K562 (cell line): ENCODE measurements around the gene IFI30. TPM values are rescaled to one million over a fixed set of nuclear protein-coding genes. Genes with fewer than 3 reads are reported as not detected.

Source experiments
- ATAC-seq: fragments of 200-7000 bp; cut with Tn5 transposase; 3 replicates; pipeline ENCODE4 v1.9.1; 2020; ENCODE audit warnings: moderate library complexity
- BruUV-seq: library from RNA; stranded (reverse); fragments of 400-500 nt; replicated peaks from 2 replicates; lab custom pipeline; 2021; lab: Mats Ljungman, UMichigan
- CTCF ChIA-PET: fragments of 300-600 bp; formaldehyde crosslinking; extraction: SDS; loops from one replicate; lab custom pipeline; 2021; ENCODE audit warnings: low intra/inter-chr PET ratio; lab: Yijun Ruan, JAX
- POLR2A ChIA-PET: fragments of 300-600, 350-650 bp; sonication (Branson Sonifier 250); formaldehyde crosslinking; extraction: SDS; loops from one replicate; lab custom pipeline; 2021; ENCODE audit warnings: antibody characterized with exemption, inconsistent platforms; lab: Yijun Ruan, JAX
- DNase-seq, 4 experiments: peaks; one replicate each; pipeline versions ENCODE4 v3.0.0 to v3.0.0-alpha.2; 2011 to 2018; ENCODE audit warnings: low spot score in 3 of 4, mixed read lengths in 3 of 4; ENCODE audit errors: extremely low read depth in 1 of 4
- FAIRE-seq: peaks from 2 replicates; lab custom pipeline; 2011; peaks lifted over from hg19 to GRCh38; lab: Jason Lieb, UNC
- H2AFZ ChIP-seq: 2 replicates; pipeline ENCODE4 v1.6.0; 2011; ENCODE audit warnings: low read depth, low read length, control low read depth, inconsistent platforms
- H3K27ac ChIP-seq: fragments of 200-600 bp; 3 replicates; pipeline ENCODE4 v1.8.0; 2011; ENCODE audit warnings: low read depth, mild to moderate bottlenecking, control low read depth, inconsistent platforms, low read length, moderate library complexity, mixed read lengths; ENCODE audit errors: extremely low read depth
- H3K27me3 ChIP-seq, 2 experiments: fragments of 300-600 bp in 1 of 2; 2 replicates in 1 of 2; 3 replicates in 1 of 2; pipeline versions ENCODE4 v1.6.0 to v1.8.0; 2011; ENCODE audit warnings: inconsistent platforms in 2 of 2, low read length in 2 of 2, mild to moderate bottlenecking in 1 of 2, mixed read lengths in 1 of 2, moderate library complexity in 1 of 2; ENCODE audit not compliant: control insufficient read depth in 2 of 2, insufficient read depth in 2 of 2
- H3K36me3 ChIP-seq: fragments of 300-600 bp; 3 replicates; pipeline ENCODE4 v1.8.0; 2011; ENCODE audit warnings: mild to moderate bottlenecking, low read length, inconsistent platforms; ENCODE audit not compliant: control insufficient read depth, insufficient read depth
- H3K4me1 ChIP-seq, 2 experiments: fragments of 200-600 bp in 1 of 2; replicated peaks in 1 of 2; 2 replicates in 1 of 2; 3 replicates in 1 of 2; pipeline versions ENCODE4 v1.5.1 to v1.8.0; 2011; ENCODE audit warnings: inconsistent platforms in 2 of 2, low read length in 2 of 2, mild to moderate bottlenecking in 1 of 2, mixed read lengths in 1 of 2, moderate library complexity in 1 of 2; ENCODE audit not compliant: control insufficient read depth in 2 of 2, insufficient read depth in 2 of 2
- H3K4me2 ChIP-seq: 2 replicates; pipeline ENCODE4 v1.6.1; 2011; ENCODE audit warnings: low read length, control low read depth, inconsistent platforms, mixed read lengths; ENCODE audit not compliant: insufficient read depth
- H3K4me3 ChIP-seq: fragments of 200-600 bp; sonication (generic), shearing (Covaris generic); 2 replicates; pipeline ENCODE4 v1.5.1; 2016; ENCODE audit warnings: control low read depth, inconsistent platforms
- H3K79me2 ChIP-seq: fragments of 200-600 bp; 3 replicates; pipeline ENCODE4 v1.8.0; 2011; ENCODE audit warnings: low read length, inconsistent platforms; ENCODE audit not compliant: control insufficient read depth, insufficient read depth
- H3K9ac ChIP-seq, 2 experiments: 2 replicates each; pipeline versions ENCODE4 v1.6.0 to v1.6.1; 2011; ENCODE audit warnings: low read depth in 2 of 2, low read length in 2 of 2, control low read depth in 1 of 2, inconsistent platforms in 1 of 2, mild to moderate bottlenecking in 1 of 2, mixed read lengths in 1 of 2; ENCODE audit not compliant: insufficient read depth in 1 of 2
- H3K9me1 ChIP-seq: one replicate; pipeline ENCODE4 v1.6.0; 2011; ENCODE audit warnings: inconsistent platforms, mild to moderate bottlenecking, low read length, moderate library complexity; ENCODE audit not compliant: control insufficient read depth, insufficient read depth
- H3K9me3 ChIP-seq: replicated peaks from 2 replicates; pipeline ENCODE4 v1.5.1; 2011; ENCODE audit warnings: low read depth, low read length, inconsistent platforms; ENCODE audit not compliant: control insufficient read depth, insufficient read depth
- H4K20me1 ChIP-seq: replicated peaks from 2 replicates; pipeline ENCODE4 v1.6.1; 2011; ENCODE audit warnings: low read length, inconsistent platforms, mixed read lengths; ENCODE audit not compliant: control insufficient read depth, insufficient read depth
- EP300 ChIP-seq: IDR thresholded peaks from 2 replicates; pipeline ENCODE4 v1.6.1; 2012; ENCODE audit warnings: low read length, improper control_type of control experiment
- IRF9 ChIP-seq: fragments of 450-650 bp; IDR thresholded peaks from 2 replicates; pipeline ENCODE4 v1.6.1; 2016; ENCODE audit warnings: missing biosample characterization, missing genetic modification characterization
- KLF1 ChIP-seq: fragments of 450-650 bp; IDR thresholded peaks from 2 replicates; pipeline ENCODE4 v1.6.1; 2016; ENCODE audit warnings: missing genetic modification characterization, missing compliant biosample characterization
- MYNN ChIP-seq, 2 experiments: sonication (generic); formaldehyde crosslinking in 1 of 2; IDR thresholded peaks; 2 replicates each; pipeline versions ENCODE4 v1.5.0 to v1.6.1; 2016 to 2020; ENCODE audit warnings: antibody characterized with exemption in 1 of 2, missing genetic modification reagents in 1 of 2
- NR1H2 ChIP-seq: sonication (generic); formaldehyde crosslinking; IDR thresholded peaks from 2 replicates; pipeline ENCODE4 v1.4.0; 2020; ENCODE audit warnings: mild to moderate bottlenecking, missing genetic modification reagents
- RCOR1 ChIP-seq, 2 experiments: IDR thresholded peaks; 2 replicates each; pipeline ENCODE4 v1.6.1; 2012; ENCODE audit warnings: low read depth in 2 of 2, low read length in 2 of 2, borderline replicate concordance in 1 of 2, improper control_type of control experiment in 1 of 2
- SMC3 ChIP-seq: conservative IDR thresholded peaks from 2 replicates; pipeline ENCODE4 v1.6.1; 2011; ENCODE audit warnings: low read depth, low read length, improper control_type of control experiment; ENCODE audit not compliant: insufficient read depth
- SREBF2 ChIP-seq: sonication (generic); formaldehyde crosslinking; IDR thresholded peaks from 2 replicates; pipeline ENCODE4 v1.4.0; 2020; ENCODE audit warnings: mild to moderate bottlenecking, missing genetic modification reagents
- WHSC1 ChIP-seq: IDR thresholded peaks from one replicate; pipeline ENCODE4 v1.6.1; 2012; ENCODE audit warnings: low read length, control low read depth, inconsistent platforms
- WGBS: fragments of 100-300 bp; shearing (Covaris generic); methylation state at CpG from one replicate; pipeline ENCODE4 v1.1.6; 2016; ENCODE audit warnings: low coverage, mixed read lengths; ENCODE audit not compliant: insufficient coverage; ENCODE audit errors: missing lambda C conversion rate; 5-methylcytosine and 5-hydroxymethylcytosine counted together
- in situ Hi-C: fragments of 300-500 bp; cut with MboI; formaldehyde crosslinking; loops from 4 replicates; pipeline ENCODE4 v1.15.0; 2018; ENCODE audit warnings: inconsistent platforms, mixed read lengths
- intact Hi-C: fragments of 100-400 bp; cut with micrococcal nuclease; formaldehyde crosslinking; loops from 2 replicates; pipeline ENCODE4 v1.14.2; 2022
- polyA plus RNA-seq, 8 experiments: library from polyadenylated mRNA; depleted of rRNA in 4 of 8; stranded (reverse) in 5 of 8; unstranded in 3 of 8; fragments of >200 nt; fragmentation: Nextera tagmentation in 2 of 8; fragmentation: Illumina TruSeq in 1 of 8; extraction: Ambion mirVana in 2 of 8; extraction: Trizol in 1 of 8; gene quantifications; 2 replicates each; pipeline versions ENCODE4 v1.2.1 to v1.2.3, GENCODE V29; 2011 to 2014; ENCODE audit warnings: inconsistent platforms in 1 of 8, missing spikeins in 1 of 8
- total RNA-seq, 7 experiments: library from RNA; depleted of rRNA in 6 of 7; stranded (reverse); fragments of >200 nt in 6 of 7; fragmentation: Illumina TruSeq in 2 of 7; extraction: Trizol in 2 of 7; gene quantifications; 2 replicates each; pipeline versions ENCODE4 v1.2.1 to v1.2.3, GENCODE V29; 2011 to 2021; ENCODE audit warnings: low replicate concordance in 1 of 7
- TF ChIP-seq, protein P1 (sequence below): fragments of 450-650 bp; IDR thresholded peaks from 2 replicates; pipeline ENCODE4 v1.6.1; 2018; ENCODE audit not compliant: partially characterized antibody
- TF ChIP-seq, protein P2 (sequence below): fragments of 250-450 bp; sonication (Bioruptor Pico); IDR thresholded peaks from 2 replicates; pipeline ENCODE4 v1.5.0; 2022; ENCODE audit warnings: mild to moderate bottlenecking

IFI30 gene
- total and polyA plus RNA-seq, 9 of the 15 experiments (the other 6 are each of a cell fraction or from before 2014, with no cell fraction given): 63.7 to 430 (median 109) TPM

DNA sequence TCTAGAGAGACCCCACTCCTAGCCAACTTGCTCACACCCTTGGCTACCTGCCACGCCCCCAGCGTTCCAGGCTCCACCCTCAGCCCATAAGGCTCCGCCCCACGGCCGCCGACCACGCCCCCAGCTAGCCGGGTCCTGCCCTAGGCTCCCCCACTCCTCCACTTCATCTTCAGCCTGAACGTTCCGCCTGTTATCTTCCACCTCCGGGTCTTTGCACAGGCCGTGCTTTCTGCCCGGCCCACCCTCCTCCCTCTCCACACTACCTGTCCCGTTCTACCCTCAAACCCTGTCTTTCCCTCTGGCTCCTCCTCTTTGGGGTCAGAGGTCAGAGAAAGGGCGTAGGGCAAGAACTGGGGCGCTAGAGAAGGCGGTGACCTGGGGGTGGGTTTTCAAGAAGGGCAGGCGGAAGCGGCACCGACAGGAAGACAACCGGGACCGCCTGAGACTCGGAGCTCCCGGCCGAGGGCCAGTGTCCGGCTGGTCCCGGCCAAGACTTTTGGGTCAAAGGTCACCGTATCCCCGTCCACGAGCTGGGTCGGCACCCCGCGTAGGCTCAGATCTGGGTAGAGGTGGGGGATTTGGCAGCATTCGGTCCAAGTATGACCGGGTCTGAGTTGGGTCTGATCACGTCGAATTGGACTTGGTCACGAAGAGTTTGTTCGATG is 50.4 kb downstream of the IFI30 start (continued):
- TF ChIP-seq, protein P1, sequence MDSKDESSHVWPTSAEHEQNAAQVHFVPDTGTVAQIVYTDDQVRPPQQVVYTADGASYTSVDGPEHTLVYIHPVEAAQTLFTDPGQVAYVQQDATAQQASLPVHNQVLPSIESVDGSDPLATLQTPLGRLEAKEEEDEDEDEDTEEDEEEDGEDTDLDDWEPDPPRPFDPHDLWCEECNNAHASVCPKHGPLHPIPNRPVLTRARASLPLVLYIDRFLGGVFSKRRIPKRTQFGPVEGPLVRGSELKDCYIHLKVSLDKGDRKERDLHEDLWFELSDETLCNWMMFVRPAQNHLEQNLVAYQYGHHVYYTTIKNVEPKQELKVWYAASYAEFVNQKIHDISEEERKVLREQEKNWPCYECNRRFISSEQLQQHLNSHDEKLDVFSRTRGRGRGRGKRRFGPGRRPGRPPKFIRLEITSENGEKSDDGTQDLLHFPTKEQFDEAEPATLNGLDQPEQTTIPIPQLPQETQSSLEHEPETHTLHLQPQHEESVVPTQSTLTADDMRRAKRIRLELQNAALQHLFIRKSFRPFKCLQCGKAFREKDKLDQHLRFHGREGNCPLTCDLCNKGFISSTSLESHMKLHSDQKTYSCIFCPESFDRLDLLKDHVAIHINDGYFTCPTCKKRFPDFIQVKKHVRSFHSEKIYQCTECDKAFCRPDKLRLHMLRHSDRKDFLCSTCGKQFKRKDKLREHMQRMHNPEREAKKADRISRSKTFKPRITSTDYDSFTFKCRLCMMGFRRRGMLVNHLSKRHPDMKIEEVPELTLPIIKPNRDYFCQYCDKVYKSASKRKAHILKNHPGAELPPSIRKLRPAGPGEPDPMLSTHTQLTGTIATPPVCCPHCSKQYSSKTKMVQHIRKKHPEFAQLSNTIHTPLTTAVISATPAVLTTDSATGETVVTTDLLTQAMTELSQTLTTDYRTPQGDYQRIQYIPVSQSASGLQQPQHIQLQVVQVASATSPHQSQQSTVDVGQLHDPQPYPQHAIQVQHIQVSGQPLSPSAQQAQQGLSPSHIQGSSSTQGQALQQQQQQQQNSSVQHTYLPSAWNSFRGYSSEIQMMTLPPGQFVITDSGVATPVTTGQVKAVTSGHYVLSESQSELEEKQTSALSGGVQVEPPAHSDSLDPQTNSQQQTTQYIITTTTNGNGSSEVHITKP: peak; percentile 78

- CTCF ChIA-PET: no interaction called here
- in situ Hi-C loops (no loop called here), intact Hi-C loops (no loop called here)
- WGBS: 3% methylated on average over 72 of the region's 81 CpGs
- Histone ChIP-seq H3K4me2 (peak overlapping the region; percentile 87), H3K27me3 (no peaks in the 10 kb centered on the region; a peak in 1 of 5 replicates), H3K4me3 (peak overlapping the region; percentile 48), H3K27ac (peak overlapping the region; percentile 84), H4K20me1 (peaks cover 5% of the 10 kb centered on the region; the same call in 1 of the 2 replicates), H2AFZ (peak overlapping the region; percentile 96), H3K9me1 (no peaks in the 10 kb centered on the region), H3K9me3 (no peaks in the 10 kb centered on the region), H3K9ac (peak overlapping the region; percentile 83 to 92), H3K36me3 (no peaks in the 10 kb centered on the region), H3K4me1 (peaks cover 23 to 61% of the 10 kb centered on the region in 2 experiments; a peak in 4 of 5 replicates), H3K79me2 (no peaks in the 10 kb centered on the region)
- FAIRE-seq (peak; percentile 100), DNase-seq (peak; percentile 94 to 99 (median 96)), ATAC-seq (peak; percentile 97)
- BruUV-seq: TSS peak; percentile 72
- POLR2A ChIA-PET: interaction anchor here (0.6 to 2.3 kb wide), 23 partner anchors 9 to 1708 kb away, joined by 3 to 23 read pairs (median 4); partner anchors contain the start of genes GDF15, IFI30, JUND and MPV17L2
- TF ChIP-seq SMC3 (no peak), RCOR1 (IDR thresholded peaks at IDR 0.05; ENCODE audit: borderline replicate concordance in 1 of 2, low read depth in 2 of 2, low read length in 2 of 2) (no peak), IRF9 (tag) (no peak), KLF1 (tag) (no peak), WHSC1 (no peak), MYNN (IDR thresholded peaks at IDR 0.05) (no peak), MYNN (CRISPR knock-in tag; IDR thresholded peaks at IDR 0.05) (no peak), NR1H2 (CRISPR knock-in tag) (peak; percentile 79; the same call in 1 of the 2 replicates), EP300 (no peak), SREBF2 (CRISPR knock-in tag) (no peak)
- TF ChIP-seq, protein P2, sequence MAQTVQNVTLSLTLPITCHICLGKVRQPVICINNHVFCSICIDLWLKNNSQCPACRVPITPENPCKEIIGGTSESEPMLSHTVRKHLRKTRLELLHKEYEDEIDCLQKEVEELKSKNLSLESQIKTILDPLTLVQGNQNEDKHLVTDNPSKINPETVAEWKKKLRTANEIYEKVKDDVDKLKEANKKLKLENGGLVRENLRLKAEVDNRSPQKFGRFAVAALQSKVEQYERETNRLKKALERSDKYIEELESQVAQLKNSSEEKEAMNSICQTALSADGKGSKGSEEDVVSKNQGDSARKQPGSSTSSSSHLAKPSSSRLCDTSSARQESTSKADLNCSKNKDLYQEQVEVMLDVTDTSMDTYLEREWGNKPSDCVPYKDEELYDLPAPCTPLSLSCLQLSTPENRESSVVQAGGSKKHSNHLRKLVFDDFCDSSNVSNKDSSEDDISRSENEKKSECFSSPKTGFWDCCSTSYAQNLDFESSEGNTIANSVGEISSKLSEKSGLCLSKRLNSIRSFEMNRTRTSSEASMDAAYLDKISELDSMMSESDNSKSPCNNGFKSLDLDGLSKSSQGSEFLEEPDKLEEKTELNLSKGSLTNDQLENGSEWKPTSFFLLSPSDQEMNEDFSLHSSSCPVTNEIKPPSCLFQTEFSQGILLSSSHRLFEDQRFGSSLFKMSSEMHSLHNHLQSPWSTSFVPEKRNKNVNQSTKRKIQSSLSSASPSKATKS: no peak
These were observed 51.1 kb downstream of the IFI30 start for GRCh38 chr19:18224525-18225354.
